Epidermal melanocyte (primary cell): ENCODE measurements around the gene KRT9.
"Not testable (repeated sequence)": the region's sequence is repeated elsewhere in the genome, so short reads cannot be mapped to it uniquely, and the experiment has no call there.

Source experiments
- DNase-seq: peaks from one replicate; pipeline ENCODE4 v3.0.0; 2011; ENCODE audit warnings: low spot score; ENCODE audit not compliant: insufficient read length

KRT9 gene

GRCh38 chr17:41580244-41580575 lies 8.4 kb upstream of the KRT9 start:
- no peak for DNase-seq

GRCh38 chr17:41579484-41580243 lies 7.8 kb upstream of the KRT9 start:
- peak; percentile 64 for DNase-seq

GRCh38 chr17:41578971-41579370 lies 7.1 kb upstream of the KRT9 start:
- DNase-seq = no peak

- DNase-seq = no peak
Measured at GRCh38 chr17:41578538-41578937, 6.7 kb upstream of the KRT9 start.

GRCh38 chr17:41576740-41577139 lies 4.9 kb upstream of the KRT9 start:
- not testable (repeated sequence) for DNase-seq

GRCh38 chr17:41575336-41575735 lies 3.5 kb upstream of the KRT9 start:
- no peak for DNase-seq

GRCh38 chr17:41567317-41567716 lies 4.5 kb downstream of the KRT9 start:
- no peak for DNase-seq

- no peak for DNase-seq
Measured at GRCh38 chr17:41565338-41565737, 6.5 kb downstream of the KRT9 start.

GRCh38 chr17:41563607-41564170 lies 8.2 kb downstream of the KRT9 start:
- DNase-seq = no peak

- DNase-seq = no peak
Measured at GRCh38 chr17:41561554-41561953, 10.3 kb downstream of the KRT9 start.

GRCh38 chr17:41559548-41559947 lies 12.3 kb downstream of the KRT9 start:
- DNase-seq = no peak

GRCh38 chr17:41556931-41557330 lies 14.9 kb downstream of the KRT9 start:
- no peak for DNase-seq

GRCh38 chr17:41556306-41556705 lies 15.6 kb downstream of the KRT9 start:
- no peak for DNase-seq

GRCh38 chr17:41555105-41555887 lies 16.6 kb downstream of the KRT9 start:
- no peak for DNase-seq

- no peak for DNase-seq
Measured at GRCh38 chr17:41553987-41554680, 17.7 kb downstream of the KRT9 start.

- no peak for DNase-seq
Measured at GRCh38 chr17:41553176-41553575, 18.7 kb downstream of the KRT9 start.

- DNase-seq = no peak
Measured at GRCh38 chr17:41552455-41552854, 19.4 kb downstream of the KRT9 start.

GRCh38 chr17:41551365-41551764 lies 20.5 kb downstream of the KRT9 start:
- DNase-seq = no peak

GRCh38 chr17:41549596-41550039 lies 22.2 kb downstream of the KRT9 start:
- no peak for DNase-seq

GRCh38 chr17:41548844-41549595 lies 22.8 kb downstream of the KRT9 start:
- DNase-seq = peak; percentile 82
